PFSK-1 (cell line): Measurements from ENCODE around the gene GGT1.

Experiments
- SIN3A ChIP-seq: IDR thresholded peaks from 2 replicates; pipeline ENCODE4 v1.6.1; 2012; ENCODE audit warnings: mild to moderate bottlenecking, low read length, moderate library complexity, borderline replicate concordance; ENCODE audit not compliant: insufficient read depth
- TAF1 ChIP-seq: IDR thresholded peaks from 2 replicates; pipeline ENCODE4 v1.6.1; 2012; ENCODE audit warnings: low read length, control low read depth, borderline replicate concordance; ENCODE audit not compliant: insufficient read depth

DNA sequence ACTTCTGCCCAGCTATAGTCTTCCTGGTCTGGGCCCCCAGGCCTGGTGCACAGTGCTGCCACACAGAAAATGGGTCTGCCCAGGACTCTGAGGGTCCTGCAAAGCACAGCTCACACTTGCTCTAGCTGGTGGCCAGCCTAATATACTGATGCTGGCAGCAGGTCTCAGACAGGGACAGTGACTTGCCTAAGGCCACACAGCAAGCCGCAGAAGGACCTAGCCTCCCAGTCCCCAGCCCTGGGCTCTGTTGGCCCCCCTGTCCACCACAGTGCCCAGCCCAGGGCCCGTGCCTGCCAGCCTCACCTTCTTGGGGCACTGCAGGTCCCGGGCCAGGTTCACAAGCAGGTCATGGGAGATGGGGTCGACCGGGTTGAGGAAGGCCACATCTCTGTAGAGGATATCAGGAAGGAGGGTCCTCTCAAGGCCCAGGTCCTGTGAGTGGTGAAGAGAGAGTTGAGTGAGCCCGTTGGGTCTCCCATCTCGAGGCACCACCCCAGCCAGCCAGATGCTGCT is 13.4 kb upstream of the GGT1 start:
- TF ChIP-seq TAF1, result no peak
- TF ChIP-seq SIN3A, result no peak
